ENCODE results near the gene CPT1A.

The CPT1A gene

DNA sequence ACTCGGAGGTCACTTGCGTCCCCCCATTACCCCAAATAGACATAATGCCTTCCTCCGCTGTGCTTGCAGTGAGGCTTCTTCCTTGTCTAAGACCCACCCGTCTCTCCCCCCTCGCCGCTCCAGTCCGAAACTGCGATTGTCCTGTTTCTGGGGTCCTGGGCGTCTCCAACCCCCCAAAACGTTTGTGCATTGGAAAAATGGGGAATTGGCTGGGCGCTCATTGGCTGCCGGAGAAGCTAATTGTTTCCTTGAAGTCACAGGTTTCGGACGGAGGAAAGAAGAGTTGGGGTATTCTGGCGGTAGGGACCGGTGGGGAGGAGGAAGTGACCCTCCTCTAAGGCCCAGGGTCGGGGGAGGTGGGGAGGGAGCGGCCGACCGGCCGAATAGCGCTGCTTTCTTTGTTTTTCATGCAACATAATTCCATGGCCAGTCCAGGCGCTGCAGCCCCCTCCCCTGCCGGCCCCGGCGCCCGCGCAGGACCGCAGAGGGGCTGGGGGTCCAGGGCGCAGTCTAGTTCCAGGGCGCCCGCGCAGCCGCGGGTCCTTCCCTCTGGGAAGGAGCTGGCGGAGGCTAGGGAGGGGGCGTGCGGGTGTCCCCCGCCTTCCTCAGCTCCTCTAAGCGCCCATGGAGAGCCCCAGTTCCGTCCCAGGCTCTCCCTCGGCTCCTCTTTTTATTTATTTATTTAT is 12.7 kb upstream of the CPT1A start:
- no peak for DNase-seq (ENCODE audit: low read depth)

DNA sequence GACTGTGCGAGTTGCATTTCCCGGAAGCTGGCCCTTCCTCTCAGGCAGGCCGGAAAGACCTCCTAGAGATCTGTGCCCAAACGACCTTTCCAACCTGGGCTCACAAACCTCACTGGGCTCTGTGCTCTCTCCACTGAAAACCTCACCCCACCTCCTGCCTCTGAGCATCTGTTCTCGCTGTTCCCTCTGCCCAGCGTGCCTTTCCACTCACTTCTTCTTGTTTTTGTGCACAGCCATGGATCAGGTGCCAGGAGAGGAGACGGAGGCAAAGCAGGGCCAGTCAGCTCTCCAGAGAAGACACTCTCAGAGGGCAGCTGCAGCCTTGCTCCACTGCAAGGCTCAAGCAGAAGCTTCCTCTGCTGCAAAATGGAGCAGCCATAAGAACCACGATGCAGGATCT is 10.9 kb upstream of the CPT1A start:
- DNase-seq (ENCODE audit: low read depth), result no peak

DNA sequence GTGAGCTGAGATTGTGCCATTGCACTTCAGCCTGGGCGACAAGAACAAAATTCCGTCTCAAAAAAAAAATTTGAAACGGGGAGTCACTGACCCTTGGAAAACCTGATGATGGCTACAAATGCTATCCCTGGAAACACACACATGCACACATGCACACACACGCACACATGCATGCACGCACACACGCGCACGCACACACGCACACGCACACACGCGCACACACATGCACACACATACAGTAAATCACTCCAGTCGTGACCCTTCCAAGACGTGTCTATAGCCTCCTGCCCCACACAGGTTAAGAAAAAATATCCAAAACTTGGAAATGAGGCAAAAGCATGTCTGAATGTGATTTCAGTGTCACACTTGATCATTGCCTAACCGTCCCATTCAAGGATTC is 6.7 kb upstream of the CPT1A start:
- no peak for DNase-seq (ENCODE audit: low read depth)

DNA sequence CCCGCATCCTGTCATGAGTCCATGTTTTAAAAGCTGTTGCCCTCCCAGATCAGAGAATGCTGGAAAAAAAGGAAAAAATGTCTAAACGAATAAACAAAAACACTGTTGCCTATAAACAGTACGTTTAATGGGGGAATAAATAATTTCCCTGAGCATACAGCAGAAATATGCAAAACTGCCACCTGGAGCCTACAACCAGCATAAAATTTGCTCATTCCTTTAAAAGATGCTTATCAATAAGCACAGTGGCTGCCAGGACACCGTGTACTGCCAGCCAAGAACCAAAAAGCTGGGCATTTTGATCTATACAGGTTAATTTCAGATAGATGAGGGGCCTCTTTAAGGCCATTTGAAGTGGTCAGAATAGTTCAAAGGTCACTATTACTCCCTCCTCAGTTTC is 5.7 kb upstream of the CPT1A start:
- no peak for DNase-seq (ENCODE audit: low read depth)

DNA sequence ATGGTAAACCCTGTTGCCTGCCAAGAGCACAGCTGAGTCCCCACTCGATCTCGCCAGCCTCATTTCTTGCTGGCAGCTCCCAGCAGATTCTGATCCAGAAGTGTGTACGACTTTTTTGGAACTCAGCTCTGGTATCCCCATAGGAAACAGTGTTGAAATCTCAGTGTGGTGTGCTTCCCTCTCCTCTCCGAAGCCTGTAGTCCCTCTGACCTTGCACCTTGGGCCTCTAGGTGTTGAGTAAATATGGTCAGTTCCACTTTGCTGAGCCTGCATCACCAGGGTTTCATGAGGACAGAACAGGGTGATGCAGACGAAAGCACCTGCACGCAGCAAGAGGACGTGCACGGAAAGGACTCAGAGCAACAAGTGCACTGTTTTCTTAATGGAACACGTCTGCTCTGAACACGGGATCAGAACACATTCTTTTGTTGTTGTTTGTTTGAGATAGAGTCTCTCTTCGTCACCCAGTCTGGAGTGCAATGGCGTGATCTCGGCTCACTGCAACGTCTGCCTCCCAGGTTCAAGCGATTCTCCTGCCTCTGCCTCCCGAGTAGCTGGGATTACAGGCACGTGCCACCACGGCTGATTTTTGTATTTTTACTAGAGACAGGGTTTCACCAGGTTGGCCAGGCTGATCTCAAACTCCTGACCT is 3.8 kb upstream of the CPT1A start:
- no peak for DNase-seq (ENCODE audit: low read depth)

DNA sequence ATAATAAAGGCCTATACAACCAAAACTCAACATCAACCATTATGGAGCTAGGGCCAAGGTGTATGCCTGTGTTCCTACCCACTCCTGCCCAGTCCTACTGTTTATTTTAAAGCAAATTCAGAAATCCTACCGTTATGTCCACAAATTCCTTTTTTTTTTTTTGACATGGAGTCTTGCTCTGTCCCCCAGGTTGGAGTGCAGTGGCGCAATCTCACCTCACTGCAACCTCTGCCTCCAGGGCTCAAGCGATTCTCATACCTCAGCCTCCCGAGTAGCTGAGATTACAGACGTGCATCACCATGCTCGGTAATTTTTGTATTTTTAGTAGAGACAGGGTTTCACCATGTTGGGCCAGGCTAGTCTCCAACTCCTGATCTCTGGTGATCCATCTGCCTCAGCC is 3.1 kb upstream of the CPT1A start:
- DNase-seq (ENCODE audit: low read depth), result no peak

DNA sequence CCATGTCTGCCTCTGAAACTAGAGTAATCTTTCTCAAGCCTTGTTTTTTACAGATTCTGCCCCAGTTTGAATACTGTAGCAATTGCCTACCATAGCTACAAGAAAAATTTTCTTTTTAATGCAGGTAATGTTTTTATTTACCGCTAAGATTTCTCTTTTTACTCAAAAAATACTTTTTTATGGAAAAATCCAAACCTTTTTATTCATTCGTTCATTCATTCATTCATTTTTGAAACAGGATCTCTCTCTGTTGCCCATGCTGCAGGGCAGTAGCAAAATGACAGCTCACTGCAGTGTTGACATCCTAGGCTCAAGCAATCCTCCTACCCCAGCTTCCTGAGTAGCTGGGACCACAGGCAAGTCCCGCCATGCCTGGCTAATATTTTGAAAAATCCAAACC is 2.7 kb upstream of the CPT1A start:
- DNase-seq (ENCODE audit: low read depth), result no peak

DNA sequence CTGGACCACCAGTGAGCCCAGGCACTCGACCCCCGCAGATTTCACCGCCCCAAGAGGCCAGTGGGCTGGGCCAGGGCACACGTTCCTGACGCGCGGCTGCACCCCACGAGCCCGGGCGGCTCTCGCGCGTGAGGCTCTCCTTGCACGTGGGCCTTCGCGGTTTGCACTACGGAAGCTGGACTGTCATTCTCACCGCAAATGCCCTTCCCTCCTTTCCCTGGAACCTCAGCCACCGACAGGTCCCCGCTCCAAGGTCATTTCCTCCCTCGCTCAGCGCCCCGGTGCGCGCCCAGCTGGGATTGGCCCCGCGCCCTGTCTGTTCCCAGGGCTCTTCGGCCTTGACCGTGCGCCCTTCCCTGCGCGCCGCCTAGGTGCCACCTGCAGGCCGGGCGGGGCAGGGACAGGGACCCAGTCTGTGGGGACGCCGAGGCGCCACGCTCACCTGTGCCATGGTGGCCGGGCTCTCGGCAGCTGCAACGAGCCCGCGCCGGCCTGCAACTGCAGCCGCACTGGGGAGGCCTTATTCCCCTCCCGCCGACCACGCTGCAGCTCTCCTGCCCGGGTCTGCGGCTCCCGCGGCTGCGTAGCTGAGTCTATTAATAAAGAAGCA is 2.1 kb upstream of the CPT1A start:
- peak; percentile 67 for DNase-seq (ENCODE audit: low read depth)

DNA sequence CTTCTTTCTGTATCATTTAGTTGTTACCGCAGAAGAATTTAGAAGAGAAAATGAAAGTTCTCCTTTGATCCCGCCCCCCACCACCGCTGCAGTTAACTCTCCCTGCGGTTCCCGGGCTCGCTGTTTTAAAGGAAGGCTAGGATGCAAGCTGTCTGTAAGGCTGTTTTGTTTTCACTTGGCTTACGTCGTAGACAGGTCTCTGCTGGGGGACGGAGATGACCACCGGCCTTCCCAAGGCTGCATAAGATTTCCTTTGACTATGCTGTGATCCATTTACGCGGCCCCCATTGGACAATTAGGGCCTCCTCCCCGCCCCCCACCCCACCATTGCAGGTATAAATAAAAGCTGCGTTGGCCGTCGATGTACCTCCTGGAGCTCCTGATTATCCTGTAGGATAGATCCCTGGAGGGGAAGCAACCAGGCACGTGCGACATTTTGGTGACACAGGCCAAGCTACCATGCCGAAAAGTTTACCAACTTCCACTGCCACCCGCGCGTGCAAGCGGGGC is 1.4 kb upstream of the CPT1A start:
- DNase-seq (ENCODE audit: low read depth), result no peak

DNA sequence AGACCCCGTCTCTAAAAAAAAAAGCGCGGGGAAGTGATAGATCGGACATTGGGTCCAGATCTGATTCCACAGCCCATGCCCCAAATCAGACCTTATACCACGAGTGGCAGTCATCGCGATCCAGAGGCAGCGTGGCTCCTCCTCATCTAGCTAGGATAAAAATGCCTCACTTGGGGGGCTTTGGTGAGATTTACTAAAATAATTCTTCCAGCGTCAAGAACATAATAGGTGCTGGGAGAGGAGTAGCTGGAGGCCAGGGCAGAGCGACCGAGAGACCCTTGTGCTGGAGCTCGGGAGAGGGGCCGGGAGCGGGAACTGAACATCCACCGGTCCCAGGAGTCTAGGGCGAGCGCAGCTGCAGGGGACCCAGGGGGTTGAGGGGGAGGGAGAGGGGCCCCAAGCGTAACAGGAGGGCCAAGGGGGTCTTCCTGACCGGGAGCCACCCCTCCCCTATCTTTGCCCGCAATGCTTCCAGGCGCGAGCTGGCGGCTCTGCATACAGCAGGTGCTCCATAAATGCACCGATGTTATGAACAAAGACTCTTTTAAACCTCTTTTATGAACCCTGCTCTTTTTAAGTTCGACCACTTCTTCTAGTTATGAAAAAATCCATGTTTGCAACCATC is 823 bp upstream of the CPT1A start:
- DNase-seq (ENCODE audit: low read depth), result no peak

DNA sequence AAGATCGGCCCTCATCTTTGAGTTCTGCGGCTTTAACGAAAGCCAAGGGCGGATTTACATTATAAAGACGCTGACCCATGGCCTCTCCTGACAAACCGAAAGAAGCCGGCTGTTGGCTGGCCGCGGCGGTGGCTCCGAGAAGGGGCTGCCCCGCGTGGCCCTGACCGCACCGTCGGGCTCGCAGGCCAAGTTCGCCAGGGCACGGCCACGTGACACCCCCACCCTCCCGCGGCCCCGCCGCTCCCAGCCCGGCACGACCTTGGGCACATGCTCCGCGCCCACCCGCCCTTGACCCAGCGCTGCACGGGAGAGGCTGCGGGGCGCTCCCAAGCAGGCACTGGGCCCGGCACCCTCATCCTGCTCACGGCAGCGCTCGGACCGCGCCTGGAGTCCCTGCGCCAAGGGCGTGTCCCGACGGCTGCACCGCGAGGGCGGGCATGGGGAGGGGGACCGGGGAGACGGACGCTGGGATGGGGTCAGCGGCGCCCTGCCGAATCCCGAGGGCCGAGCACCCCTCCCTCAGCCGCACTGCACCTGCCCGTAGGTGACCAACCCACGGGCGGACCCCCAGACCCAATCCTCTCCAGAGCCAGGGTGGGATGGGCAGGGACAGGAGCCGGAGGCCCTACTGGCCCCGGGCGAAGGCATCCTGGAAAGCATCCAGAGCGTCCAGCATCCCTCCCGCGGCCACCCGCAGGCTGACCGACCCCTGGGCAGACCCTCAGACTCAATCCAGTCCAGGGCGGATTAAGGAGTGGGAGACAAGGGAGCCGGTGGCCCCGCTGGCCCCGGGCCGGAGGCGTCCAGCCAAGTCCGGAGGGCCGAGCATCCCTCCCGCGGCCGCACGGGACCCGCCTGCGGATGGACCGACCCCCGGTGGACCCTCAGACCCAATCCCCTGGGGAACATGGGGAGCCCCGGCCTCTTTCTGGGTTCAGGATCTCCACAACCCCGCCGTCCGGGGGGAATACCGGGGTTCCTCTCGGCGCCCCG is 759 bp downstream of the CPT1A start:
- no peak for DNase-seq (ENCODE audit: low read depth)

DNA sequence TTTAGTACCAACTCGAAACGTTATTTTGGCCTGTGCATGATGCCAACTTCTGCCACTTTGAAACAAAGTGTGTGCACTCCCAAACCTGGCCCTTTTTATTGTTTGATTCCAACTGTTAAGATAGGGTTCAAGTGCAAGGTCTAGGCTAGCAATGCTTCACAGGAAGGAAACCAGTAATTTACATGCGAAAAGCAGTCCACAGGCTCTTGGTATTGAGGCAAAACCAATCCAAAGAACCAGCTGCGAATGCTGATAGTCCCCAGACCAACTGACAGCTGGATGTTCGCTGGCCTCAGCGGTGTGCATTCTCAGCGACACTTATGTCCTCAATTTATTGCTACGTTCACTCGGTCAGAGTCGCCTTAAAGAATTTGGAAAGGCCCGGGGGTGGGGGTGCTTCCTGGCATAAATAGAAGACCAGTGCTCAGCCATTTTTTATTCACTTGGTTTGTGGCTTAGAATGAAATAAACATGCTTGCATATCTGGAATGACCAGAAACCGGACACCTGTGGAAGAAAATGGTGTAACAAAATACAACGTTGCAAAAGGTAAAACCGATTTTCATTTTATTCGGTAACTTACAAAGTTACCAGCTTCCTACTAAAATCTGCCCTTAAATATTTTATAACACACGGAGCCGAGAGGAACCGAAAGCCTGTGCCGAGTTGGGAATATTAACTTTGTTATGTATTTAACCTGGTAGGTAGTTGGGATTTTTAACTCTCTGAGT is 1.6 kb downstream of the CPT1A start:
- no peak for DNase-seq (ENCODE audit: low read depth)

DNA sequence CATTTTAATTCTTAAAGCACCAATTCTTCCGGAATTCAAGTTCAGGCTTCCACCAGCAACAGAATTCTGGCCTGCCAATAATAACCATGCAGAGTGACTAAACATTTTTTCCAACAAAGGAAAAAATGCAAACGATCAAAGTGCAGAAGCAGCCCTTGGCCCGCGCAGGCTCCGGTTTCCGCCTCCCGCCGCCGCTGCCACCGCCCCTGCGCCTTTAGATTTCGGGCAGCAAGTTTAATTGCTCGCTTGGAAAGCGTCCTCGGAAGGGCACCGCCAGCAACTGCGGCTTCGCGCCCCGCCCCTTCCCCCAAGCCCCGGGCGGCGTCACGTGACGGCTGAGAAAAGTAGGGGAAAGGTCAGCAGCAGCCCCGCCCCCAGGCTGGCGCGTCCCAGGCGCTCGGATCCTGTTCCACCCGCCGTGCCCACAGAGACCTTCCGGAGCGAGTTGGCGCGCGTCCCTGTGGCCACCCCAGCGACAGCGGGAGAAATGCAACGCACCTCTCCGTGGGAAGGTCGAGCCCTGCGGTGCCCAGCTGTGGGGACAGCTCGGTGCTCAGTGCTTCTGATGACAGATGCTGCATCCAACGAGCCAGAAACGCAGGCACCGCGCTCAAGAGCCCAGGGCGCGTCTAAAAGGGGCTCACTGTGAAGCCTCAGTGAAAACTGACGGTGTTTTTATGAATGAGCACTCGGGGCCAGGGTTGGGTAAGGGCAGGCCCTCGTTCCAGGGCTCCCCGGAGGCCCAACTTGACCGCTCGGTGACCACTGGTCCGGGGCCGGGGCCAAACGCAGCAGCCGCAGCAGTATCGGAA is 2.5 kb downstream of the CPT1A start:
- peak; percentile 95 for DNase-seq (ENCODE audit: low read depth)

DNA sequence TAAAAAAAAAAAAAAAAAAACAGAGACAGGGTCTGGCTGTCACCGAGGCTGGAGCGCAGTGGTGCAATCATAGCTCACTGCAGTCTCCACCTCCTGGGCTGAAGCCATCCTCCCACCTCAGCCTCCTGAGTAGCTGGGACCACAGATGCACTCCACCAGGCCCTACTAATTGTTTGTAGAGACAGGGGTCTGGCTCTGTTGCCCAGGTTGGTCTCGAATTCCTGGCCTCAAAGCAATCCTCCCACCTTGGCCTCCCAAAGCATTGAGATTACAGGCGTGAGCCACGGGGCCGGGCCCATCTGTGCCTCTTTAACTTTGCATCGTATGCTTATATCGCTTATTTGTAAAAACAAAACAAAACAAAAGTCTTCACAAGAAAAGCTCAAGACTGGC is 3.1 kb downstream of the CPT1A start:
- no peak for DNase-seq (ENCODE audit: low read depth)

DNA sequence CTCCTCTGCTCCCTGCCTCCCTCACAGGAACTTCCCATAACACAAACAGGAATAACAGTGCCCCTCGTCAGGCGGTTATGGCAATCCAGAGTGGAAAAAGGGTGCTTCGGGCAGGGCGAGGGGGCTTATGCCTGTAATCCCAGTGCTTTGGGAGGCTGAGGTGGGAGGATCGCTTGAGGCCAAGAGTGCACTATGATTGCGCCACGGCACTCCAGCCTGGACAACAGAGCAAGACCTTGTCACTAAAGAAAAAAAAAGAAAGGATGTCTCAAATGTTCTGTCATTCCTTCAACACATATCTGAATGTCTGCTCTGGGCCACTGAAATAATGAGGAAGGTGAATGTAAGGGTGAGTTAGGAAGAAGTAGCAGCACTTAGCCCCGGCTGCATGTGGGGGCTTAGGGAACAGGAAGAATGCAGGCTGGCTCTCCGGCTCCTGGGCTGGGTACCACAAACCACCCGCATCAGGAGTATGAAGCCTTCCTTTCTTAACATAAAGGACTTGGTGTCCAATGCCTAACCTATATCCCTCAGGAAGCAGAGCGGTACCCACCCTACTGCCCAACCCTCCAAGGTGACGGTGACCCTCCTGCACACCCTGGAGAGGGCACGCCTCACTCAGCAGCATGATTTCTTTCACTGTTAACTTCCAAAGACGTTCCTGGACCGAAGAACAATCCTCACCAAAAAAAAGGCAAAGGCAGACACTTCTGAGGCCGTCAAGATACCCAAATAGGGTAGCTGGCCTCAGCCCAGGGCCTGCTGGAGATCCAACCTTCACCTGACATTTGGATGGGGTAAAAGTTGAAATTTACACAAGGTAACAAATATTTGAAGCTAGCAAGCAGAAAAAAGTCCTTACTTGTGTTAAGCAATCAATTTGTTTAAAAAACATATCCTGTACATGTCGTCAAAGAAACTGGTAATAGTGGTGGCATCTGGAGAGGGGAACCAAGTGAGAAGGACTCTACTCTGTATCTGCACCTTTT is 3.8 kb downstream of the CPT1A start:
- DNase-seq (ENCODE audit: low read depth), result no peak

DNA sequence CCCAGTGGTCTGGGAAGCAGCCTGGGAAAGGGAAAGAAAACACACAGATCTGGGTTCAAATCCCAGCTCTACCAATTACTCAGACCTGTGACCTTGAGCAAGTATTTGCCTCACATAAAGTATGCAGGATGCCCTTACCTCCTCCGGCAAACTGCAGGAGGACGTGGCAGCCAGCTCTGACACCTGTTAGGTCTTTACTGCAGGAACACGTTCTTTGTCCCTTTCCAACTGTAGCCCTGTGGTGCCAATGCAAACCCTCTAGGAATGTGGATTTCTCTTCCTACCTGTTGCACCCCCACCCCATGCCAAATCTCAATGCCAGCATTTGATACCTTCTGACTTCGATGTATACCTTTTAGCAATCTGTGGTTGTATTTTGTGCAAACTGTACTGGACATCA is 6.0 kb downstream of the CPT1A start:
- DNase-seq (ENCODE audit: low read depth), result no peak

DNA sequence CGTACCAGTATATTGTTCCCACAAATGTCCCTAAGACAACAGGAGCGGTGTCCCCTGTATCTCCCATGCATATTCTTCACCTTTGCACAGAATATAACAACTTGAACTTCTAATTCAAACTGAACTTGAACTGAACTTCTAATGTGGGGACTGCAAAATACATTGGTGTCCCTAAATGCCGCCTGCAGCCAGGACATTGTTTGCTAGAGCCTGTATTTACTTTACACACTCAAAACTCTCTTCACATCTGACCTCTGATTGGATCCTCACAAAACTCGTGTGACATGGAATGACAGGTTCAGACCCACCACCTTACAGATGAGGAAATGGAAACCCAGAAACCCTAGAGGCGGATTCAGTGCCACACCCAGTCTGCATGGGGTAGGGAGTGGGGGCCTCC is 6.4 kb downstream of the CPT1A start:
- DNase-seq (ENCODE audit: low read depth), result no peak

DNA sequence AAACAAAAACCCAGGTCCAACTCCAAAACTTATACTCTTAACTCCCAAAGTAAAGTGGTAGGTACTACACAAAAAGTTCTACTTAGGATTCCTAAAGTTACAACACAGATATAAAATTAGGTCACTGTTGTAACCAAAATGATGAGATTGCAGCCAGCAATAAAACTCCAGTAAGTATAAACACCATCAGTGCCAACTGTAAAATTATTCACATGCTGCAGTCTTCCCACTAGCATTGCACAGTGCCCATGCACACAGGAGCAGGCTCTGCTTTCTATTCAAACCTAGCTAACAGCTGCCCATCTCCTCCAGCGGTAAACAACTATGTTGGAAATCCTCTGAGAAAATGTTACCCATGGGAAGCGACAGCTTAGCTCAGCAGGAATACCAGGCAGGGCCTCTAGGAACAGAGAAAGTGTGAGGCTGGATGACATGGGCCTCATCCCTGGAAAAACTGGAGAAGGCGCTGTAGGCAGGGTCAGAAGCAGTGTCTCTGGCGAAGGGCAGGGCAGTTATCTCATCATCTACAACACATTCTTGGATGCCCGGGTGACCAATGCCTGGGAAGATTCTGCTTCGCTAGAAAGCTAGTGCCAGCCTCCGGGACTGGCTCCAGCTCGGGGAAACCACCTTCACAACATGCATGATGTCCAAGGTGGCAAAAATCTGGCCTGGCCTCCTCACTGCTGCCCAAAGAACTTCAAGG is 9.1 kb downstream of the CPT1A start:
- DNase-seq (ENCODE audit: low read depth), result no peak

Data from activated T-helper 1 cell treated with Interleukin-2 at 50 U/mL for 16 hours (primary cell).